Lung (tissue), 12 donors: Measurements from ENCODE around the gene MAB21L4. TPM values are rescaled to one million over a fixed set of nuclear protein-coding genes. Genes with fewer than 3 reads are reported as not detected.
A peak's percentile ranks its signal among the peaks of the same experiment; 100 is the strongest.

Experiments
- ATAC-seq: fragments of 200-7000 bp; cut with Tn5 transposase; one replicate; pipeline ENCODE4 v1.9.1; 2020; ENCODE audit warnings: moderate number of reproducible peaks; ENCODE audit not compliant: insufficient read depth, low FRiP score
- DNase-seq, 3 donors: peaks; one replicate each; pipeline ENCODE4 v3.0.0-alpha.2; 2013 to 2017
- H3K27ac ChIP-seq, 2 donors: one replicate each; pipeline ENCODE4 v1.5.1; 2013; ENCODE audit warnings: mild to moderate bottlenecking in 2 of 2, moderate library complexity in 2 of 2, control low read depth in 1 of 2, inconsistent platforms in 1 of 2, low read depth in 1 of 2, low read length in 1 of 2
- H3K27me3 ChIP-seq, 3 donors: one replicate each; pipeline ENCODE4 v1.5.1; 2013; ENCODE audit warnings: low read length in 2 of 3; ENCODE audit not compliant: control insufficient read depth in 3 of 3, insufficient read depth in 3 of 3
- H3K36me3 ChIP-seq, 4 donors: one replicate each; pipeline ENCODE4 v1.5.1; 2013; ENCODE audit warnings: low read length in 4 of 4, mild to moderate bottlenecking in 1 of 4, moderate library complexity in 1 of 4; ENCODE audit not compliant: control insufficient read depth in 4 of 4, insufficient read depth in 4 of 4
- H3K4me1 ChIP-seq, 5 donors: one replicate each; pipeline ENCODE4 v1.5.1; 2013; ENCODE audit warnings: low read length in 5 of 5, mild to moderate bottlenecking in 2 of 5, moderate library complexity in 1 of 5; ENCODE audit not compliant: control insufficient read depth in 5 of 5, insufficient read depth in 5 of 5
- H3K4me3 ChIP-seq: one replicate; pipeline ENCODE4 v1.5.1; 2013; ENCODE audit warnings: mild to moderate bottlenecking, control low read depth, moderate library complexity
- H3K9ac ChIP-seq, 2 donors: one replicate each; pipeline ENCODE4 v1.5.1; 2013; ENCODE audit warnings: low read length in 2 of 2, control low read depth in 1 of 2; ENCODE audit not compliant: insufficient read depth in 1 of 2
- H3K9me3 ChIP-seq, 4 donors: one replicate each; pipeline ENCODE4 v1.5.1; 2013; ENCODE audit warnings: low read length in 3 of 4, mild to moderate bottlenecking in 1 of 4, moderate library complexity in 1 of 4; ENCODE audit not compliant: control insufficient read depth in 4 of 4, insufficient read depth in 3 of 4
- WGBS, 2 donors: extraction: QIAGEN DNeasy Blood & Tissue Kit; methylation state at CpG; one replicate each; pipeline ENCODE4 v1.1.7; 2013; 5-methylcytosine and 5-hydroxymethylcytosine counted together
- polyA plus RNA-seq, 2 donors: library from polyadenylated mRNA; stranded (reverse); fragments of 200-250 nt; gene quantifications; one replicate each; pipeline ENCODE4 v1.2.1, GENCODE V29; 2013
- total RNA-seq, 2 donors: library from RNA; depleted of rRNA in 1 of 2; stranded (reverse); fragments of >200 nt in 1 of 2; gene quantifications; one replicate each; pipeline ENCODE4 v1.2.1, GENCODE V29; 2014 to 2021
- TF ChIP-seq, protein P1 (sequence below): IDR thresholded peaks from 2 replicates; pipeline ENCODE4 v1.5.1; 2012; ENCODE audit warnings: mild to moderate bottlenecking; ENCODE audit errors: control extremely low read depth, extremely low read depth
- donor health status: control.
- donor health status: control.
- donor health status: Bipolar disorder and iron deficiency.
- donor health status: healthy.
- donor health status: DM: yes; HTN: yes; CAD: no.

Gene MAB21L4
- total and polyA plus RNA-seq, 4 donors, result 2.9 to 21.1 (median 6.8) TPM

- WGBS, 2 donors, result 91 to 97% methylated on average over 11 of the region's 11 CpGs
- Histone ChIP-seq H3K4me3 (no peak overlapping the region), H3K4me1 (peaks cover 0 to 5% (median 0%) of the 10 kb centered on the region in 5 donors), H3K27ac (no peak overlapping the region), H3K36me3 (no peaks in the 10 kb centered on the region), H3K9me3 (peaks cover 0 to 3% (median 2%) of the 10 kb centered on the region in 4 donors), H3K9ac (no peak overlapping the region), H3K27me3 (no peaks in the 10 kb centered on the region)
- ATAC-seq (no peak), DNase-seq (no peak)
- TF ChIP-seq, protein P1, sequence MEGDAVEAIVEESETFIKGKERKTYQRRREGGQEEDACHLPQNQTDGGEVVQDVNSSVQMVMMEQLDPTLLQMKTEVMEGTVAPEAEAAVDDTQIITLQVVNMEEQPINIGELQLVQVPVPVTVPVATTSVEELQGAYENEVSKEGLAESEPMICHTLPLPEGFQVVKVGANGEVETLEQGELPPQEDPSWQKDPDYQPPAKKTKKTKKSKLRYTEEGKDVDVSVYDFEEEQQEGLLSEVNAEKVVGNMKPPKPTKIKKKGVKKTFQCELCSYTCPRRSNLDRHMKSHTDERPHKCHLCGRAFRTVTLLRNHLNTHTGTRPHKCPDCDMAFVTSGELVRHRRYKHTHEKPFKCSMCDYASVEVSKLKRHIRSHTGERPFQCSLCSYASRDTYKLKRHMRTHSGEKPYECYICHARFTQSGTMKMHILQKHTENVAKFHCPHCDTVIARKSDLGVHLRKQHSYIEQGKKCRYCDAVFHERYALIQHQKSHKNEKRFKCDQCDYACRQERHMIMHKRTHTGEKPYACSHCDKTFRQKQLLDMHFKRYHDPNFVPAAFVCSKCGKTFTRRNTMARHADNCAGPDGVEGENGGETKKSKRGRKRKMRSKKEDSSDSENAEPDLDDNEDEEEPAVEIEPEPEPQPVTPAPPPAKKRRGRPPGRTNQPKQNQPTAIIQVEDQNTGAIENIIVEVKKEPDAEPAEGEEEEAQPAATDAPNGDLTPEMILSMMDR, result no peak
Observed at GRCh38 chr2:240932724-240933047, 36.7 kb upstream of the MAB21L4 start.

- WGBS, 2 donors, result 90 to 91% methylated on average over 21 of the region's 21 CpGs
- Histone ChIP-seq H3K27ac (no peak overlapping the region), H3K9ac (no peak overlapping the region), H3K4me1 (peaks cover 0 to 5% (median 0%) of the 10 kb centered on the region in 5 donors), H3K9me3 (peaks cover 0 to 2% (median 0%) of the 10 kb centered on the region in 4 donors), H3K27me3 (no peaks in the 10 kb centered on the region), H3K4me3 (no peak overlapping the region), H3K36me3 (no peaks in the 10 kb centered on the region)
- ATAC-seq (no peak), DNase-seq (peak in 1 of 3 donors; percentile 5)
- TF ChIP-seq, protein P1, result no peak
Observed at GRCh38 chr2:240932001-240932723, 36.2 kb upstream of the MAB21L4 start.

- Histone ChIP-seq H3K9me3 (peaks cover 0 to under 1% (median 0%) of the 10 kb centered on the region in 4 donors), H3K27me3 (no peaks in the 10 kb centered on the region), H3K36me3 (no peaks in the 10 kb centered on the region), H3K4me1 (peaks cover 0 to 9% (median 0%) of the 10 kb centered on the region in 5 donors), H3K9ac (no peak overlapping the region), H3K27ac (no peak overlapping the region), H3K4me3 (no peak overlapping the region)
- DNase-seq (no peak), ATAC-seq (no peak)
- 81 to 87% methylated on average over 11 of the region's 11 CpGs for WGBS, 2 donors
- TF ChIP-seq, protein P1, result no peak
Observed at GRCh38 chr2:240931319-240931949, 35.5 kb upstream of the MAB21L4 start.
